HG03159 (cell line): ENCODE measurements around the gene GRP.

ENCODE experiments used
- ATAC-seq: cut with Tn5 transposase; IDR thresholded peaks from one replicate; pipeline ENCODE4 v1.9.1; 2021; ENCODE audit warnings: mild to moderate bottlenecking, moderate library complexity; ENCODE audit not compliant: unreplicated experiment

GRP gene

GRCh38 chr18:59266886-59267502 lies 47.0 kb downstream of the GRP start:
- no peak for ATAC-seq

GRCh38 chr18:59267503-59268126 lies 47.7 kb downstream of the GRP start:
- ATAC-seq: no peak

GRCh38 chr18:59268127-59268720 lies 48.3 kb downstream of the GRP start:
- no peak for ATAC-seq

- ATAC-seq: no peak
Observed at GRCh38 chr18:59268721-59269562, 49.0 kb downstream of the GRP start.

GRCh38 chr18:59269563-59270119 lies 49.7 kb downstream of the GRP start:
- no peak for ATAC-seq

- ATAC-seq: no peak
Observed at GRCh38 chr18:59270689-59271257, 50.8 kb downstream of the GRP start.

GRCh38 chr18:59271606-59272220 lies 51.8 kb downstream of the GRP start:
- no peak for ATAC-seq

- no peak for ATAC-seq
Observed at GRCh38 chr18:59272221-59272888, 52.4 kb downstream of the GRP start.

- no peak for ATAC-seq
Observed at GRCh38 chr18:59272891-59273758, 53.2 kb downstream of the GRP start, which contains the start of gene RAX. RAX (minus strand) TSS chr18:59273454; CDS start chr18:59273206, 248 bp downstream.

- ATAC-seq: no peak
Observed at GRCh38 chr18:59273759-59274532, 54.0 kb downstream of the GRP start.

GRCh38 chr18:59274533-59274928 lies 54.6 kb downstream of the GRP start:
- no peak for ATAC-seq

- ATAC-seq: no peak
Observed at GRCh38 chr18:59275406-59275949, 55.5 kb downstream of the GRP start.

- ATAC-seq: no peak
Observed at GRCh38 chr18:59276047-59276446, 56.1 kb downstream of the GRP start.

- ATAC-seq: no peak
Observed at GRCh38 chr18:59278793-59279192, 58.8 kb downstream of the GRP start.

GRCh38 chr18:59279193-59279592 lies 59.2 kb downstream of the GRP start:
- no peak for ATAC-seq

- ATAC-seq: no peak
Observed at GRCh38 chr18:59279722-59280121, 59.8 kb downstream of the GRP start.
